Measurements from ENCODE around the gene NPAS3. TPM values are rescaled to one million over a fixed set of nuclear protein-coding genes. Genes with fewer than 3 reads are reported as not detected.

NPAS3 gene
- total RNA-seq, 4 donors from 2014 or later = 0.19 to 2.1 (median 1.7) TPM; not detected in 1

DNA sequence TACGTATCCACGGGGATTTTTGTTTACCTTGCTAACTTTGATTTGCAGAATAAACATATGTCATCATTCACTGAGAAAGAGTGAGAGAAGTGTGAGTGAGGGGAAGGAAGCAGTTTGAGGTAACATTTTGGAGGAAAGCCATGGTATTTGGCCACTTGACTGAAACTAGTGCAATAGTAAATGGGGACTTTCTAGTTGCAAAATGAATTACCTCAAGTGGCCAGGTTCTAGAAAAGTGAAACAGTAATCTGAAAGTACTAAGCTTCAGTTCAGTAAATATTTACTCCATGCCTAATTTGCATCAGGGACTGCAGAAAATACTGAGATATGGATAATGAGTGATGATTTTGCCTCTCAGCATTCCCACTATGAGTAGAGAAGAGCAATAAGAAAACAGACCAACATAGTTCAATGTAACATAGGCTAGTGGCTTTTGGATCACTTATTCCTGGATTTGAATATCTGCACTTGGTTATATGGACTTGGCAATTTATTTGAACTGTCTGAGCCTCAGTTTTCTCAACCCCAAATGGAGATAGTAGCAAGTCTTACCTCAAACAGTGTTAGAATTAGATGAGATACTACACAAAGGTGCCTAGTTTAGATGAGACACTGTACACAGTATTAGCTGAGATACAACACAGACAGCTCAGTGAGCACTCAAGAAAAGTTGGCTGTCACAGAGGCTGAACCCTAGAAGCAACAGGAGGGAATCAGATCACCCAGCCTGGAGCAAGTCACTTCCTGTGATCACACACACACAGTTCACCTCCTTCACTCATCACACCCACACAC is 439.1 kb downstream of the NPAS3 start:
- no peaks in the 10 kb centered on the region for H3K9me3 ChIP-seq
- no peaks in the 10 kb centered on the region for H3K36me3 ChIP-seq
- H3K4me3 ChIP-seq = no peak overlapping the region
- H3K27ac ChIP-seq = no peak overlapping the region
- H3K27me3 ChIP-seq = no peaks in the 10 kb centered on the region
- TF ChIP-seq, protein P1, sequence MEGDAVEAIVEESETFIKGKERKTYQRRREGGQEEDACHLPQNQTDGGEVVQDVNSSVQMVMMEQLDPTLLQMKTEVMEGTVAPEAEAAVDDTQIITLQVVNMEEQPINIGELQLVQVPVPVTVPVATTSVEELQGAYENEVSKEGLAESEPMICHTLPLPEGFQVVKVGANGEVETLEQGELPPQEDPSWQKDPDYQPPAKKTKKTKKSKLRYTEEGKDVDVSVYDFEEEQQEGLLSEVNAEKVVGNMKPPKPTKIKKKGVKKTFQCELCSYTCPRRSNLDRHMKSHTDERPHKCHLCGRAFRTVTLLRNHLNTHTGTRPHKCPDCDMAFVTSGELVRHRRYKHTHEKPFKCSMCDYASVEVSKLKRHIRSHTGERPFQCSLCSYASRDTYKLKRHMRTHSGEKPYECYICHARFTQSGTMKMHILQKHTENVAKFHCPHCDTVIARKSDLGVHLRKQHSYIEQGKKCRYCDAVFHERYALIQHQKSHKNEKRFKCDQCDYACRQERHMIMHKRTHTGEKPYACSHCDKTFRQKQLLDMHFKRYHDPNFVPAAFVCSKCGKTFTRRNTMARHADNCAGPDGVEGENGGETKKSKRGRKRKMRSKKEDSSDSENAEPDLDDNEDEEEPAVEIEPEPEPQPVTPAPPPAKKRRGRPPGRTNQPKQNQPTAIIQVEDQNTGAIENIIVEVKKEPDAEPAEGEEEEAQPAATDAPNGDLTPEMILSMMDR (IDR thresholded peaks at IDR 0.05) = no peak
- TF ChIP-seq POLR2A (IDR thresholded peaks at IDR 0.05) = no peak
- no peak for DNase-seq
- no peaks in the 10 kb centered on the region for H3K4me1 ChIP-seq

DNA sequence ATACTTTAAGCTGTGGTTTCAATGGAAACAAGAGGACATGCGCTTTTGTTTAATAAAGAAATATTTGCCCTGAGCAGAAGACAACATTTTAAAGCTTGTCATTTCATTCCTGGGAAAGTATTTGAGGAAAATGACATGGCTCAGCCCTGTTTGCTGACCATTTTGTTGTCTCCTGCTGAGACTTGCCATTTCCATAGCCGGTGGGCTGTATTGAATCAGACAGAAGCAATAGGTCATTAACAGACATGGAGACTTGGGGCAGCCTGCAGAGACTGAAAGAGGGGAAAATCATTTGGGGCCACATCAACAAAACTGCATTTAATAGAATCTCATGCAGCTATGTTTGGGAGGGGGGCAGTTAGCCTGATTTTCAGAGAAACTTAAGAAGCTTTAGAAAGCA is 443.0 kb downstream of the NPAS3 start:
- Histone ChIP-seq H3K27me3 (no peaks in the 10 kb centered on the region), H3K9me3 (no peaks in the 10 kb centered on the region), H3K4me3 (no peak overlapping the region), H3K27ac (no peak overlapping the region), H3K4me1 (no peaks in the 10 kb centered on the region), H3K36me3 (no peaks in the 10 kb centered on the region)
- TF ChIP-seq POLR2A (IDR thresholded peaks at IDR 0.05) = no peak
- TF ChIP-seq, protein P1 (IDR thresholded peaks at IDR 0.05) = no peak
- no peak for DNase-seq

DNA sequence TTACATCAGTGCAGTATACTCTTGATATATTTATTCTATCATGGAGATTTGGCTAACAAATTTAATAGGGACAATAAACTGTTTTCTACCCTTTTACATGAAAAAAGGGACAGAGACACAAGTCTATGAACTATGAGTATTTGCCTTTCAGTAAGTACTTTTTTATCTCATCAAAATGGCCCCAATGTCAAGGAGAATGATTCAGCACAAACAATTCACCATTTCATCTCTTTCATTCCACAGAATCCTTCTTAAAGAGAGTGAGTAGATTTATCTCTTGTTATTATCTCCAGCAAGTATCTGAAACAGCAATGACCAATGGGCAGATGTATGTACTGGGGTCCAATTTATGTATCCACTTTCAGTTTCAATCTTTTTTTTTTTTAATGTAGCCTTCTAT is 447.5 kb downstream of the NPAS3 start:
- no peak for DNase-seq
- H3K9me3 ChIP-seq = no peaks in the 10 kb centered on the region
- no peak overlapping the region for H3K4me3 ChIP-seq
- H3K27me3 ChIP-seq = no peaks in the 10 kb centered on the region
- no peak for TF ChIP-seq POLR2A (IDR thresholded peaks at IDR 0.05)
- TF ChIP-seq, protein P1 (IDR thresholded peaks at IDR 0.05) = no peak
- no peaks in the 10 kb centered on the region for H3K36me3 ChIP-seq
- no peak overlapping the region for H3K27ac ChIP-seq
- H3K4me1 ChIP-seq = no peaks in the 10 kb centered on the region

DNA sequence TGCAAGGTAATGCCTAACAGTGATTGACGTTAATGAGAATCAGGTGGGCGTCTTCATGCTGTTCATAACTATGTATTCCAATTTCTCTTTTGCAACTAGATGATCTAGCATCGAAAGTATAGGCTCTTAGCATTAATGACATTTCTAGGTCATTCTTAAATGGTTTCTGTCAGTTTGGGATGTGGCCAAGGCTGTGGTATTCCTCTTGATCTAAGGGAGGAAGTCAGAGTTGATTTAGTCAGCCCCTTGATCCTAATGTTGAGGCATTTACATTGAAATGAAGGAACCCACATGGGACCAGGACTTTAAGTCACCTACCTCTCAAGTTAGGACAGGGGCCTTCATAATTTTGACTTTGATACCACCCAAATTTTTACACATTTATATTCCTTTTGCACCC is 448.1 kb downstream of the NPAS3 start:
- Histone ChIP-seq H3K36me3 (no peaks in the 10 kb centered on the region), H3K27ac (no peak overlapping the region), H3K4me1 (no peaks in the 10 kb centered on the region), H3K9me3 (no peaks in the 10 kb centered on the region), H3K4me3 (no peak overlapping the region), H3K27me3 (no peaks in the 10 kb centered on the region)
- DNase-seq = no peak
- TF ChIP-seq, protein P1 (IDR thresholded peaks at IDR 0.05) = no peak
- no peak for TF ChIP-seq POLR2A (IDR thresholded peaks at IDR 0.05)

DNA sequence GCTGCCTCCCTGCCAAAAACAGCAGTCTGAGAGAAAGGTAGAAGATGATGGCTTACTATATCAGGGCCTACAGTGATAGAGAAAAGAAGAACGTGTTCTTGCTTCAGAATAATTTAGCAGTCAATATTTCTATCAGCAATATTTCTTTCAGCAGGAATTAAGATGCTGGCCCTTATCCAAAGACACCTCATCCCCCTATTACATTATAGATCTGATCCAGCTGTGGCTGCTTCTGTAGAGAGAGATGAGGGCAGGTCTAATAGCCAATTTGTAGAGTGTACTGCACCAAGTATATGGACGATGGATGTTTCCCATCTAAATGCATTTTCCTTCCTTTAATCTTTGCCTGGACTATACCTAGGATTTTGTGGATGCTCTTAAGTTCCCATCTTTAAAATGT is 451.7 kb downstream of the NPAS3 start:
- no peaks in the 10 kb centered on the region for H3K4me1 ChIP-seq
- H3K27ac ChIP-seq = no peak overlapping the region
- no peaks in the 10 kb centered on the region for H3K27me3 ChIP-seq
- TF ChIP-seq, protein P1 (IDR thresholded peaks at IDR 0.05) = no peak
- no peak for TF ChIP-seq POLR2A (IDR thresholded peaks at IDR 0.05)
- H3K4me3 ChIP-seq = no peak overlapping the region
- no peaks in the 10 kb centered on the region for H3K9me3 ChIP-seq
- no peak for DNase-seq
- H3K36me3 ChIP-seq = no peaks in the 10 kb centered on the region
